RWPE1 (cell line): ENCODE measurements around the gene IGF2BP2.

Experiments
- CTCF ChIA-PET: fragments of 350-600 bp; sonication (Branson Sonifier 250); formaldehyde crosslinking; extraction: SDS; loops from one replicate; lab custom pipeline; 2021; lab: Yijun Ruan, JAX
- POLR2A ChIA-PET: fragments of 400-600 bp; formaldehyde crosslinking; extraction: SDS; loops from one replicate; lab custom pipeline; 2020; ENCODE audit warnings: antibody characterized with exemption; ENCODE audit not compliant: low non-redundant PET; lab: Yijun Ruan, JAX
- DNase-seq: peaks from one replicate; pipeline ENCODE4 v3.0.0; 2012; ENCODE audit warnings: low spot score
- H3K27ac ChIP-seq: fragments of 450-650 bp; 2 replicates; pipeline ENCODE4 v1.5.1; 2017
- TF ChIP-seq, protein P1 (sequence below): fragments of 450-650 bp; conservative IDR thresholded peaks from 2 replicates; pipeline ENCODE4 v1.5.1; 2017; ENCODE audit warnings: low read depth, mild to moderate bottlenecking

Gene IGF2BP2

DNA sequence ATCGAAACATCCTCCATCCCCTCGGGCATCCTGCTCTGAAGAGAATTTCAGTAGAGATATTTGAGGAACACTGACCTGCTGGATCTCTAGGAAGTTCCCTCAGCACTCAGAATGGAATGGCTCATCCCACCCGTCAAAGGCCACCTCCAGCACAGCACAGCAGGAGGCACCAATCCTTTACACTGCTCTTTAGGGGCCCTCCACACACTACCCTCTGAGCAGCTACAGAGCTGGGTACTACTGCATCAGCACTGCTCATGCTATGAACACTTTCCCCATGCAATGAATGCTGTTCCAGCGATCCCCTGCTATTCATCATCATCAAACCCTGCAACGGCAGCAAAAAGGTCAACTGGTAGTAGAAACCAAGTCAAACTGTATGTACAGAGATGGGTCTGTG lies 40.5 kb downstream of the IGF2BP2 start:
- ChIA-PET POLR2A (no interaction called here), CTCF (interaction anchor here (1.2 kb wide), 1 partner anchor 16 kb away, joined by 3 read pairs; no protein-coding TSS in a partner anchor)
- DNase-seq = no peak
- no peak overlapping the region for H3K27ac ChIP-seq
- TF ChIP-seq, protein P1, sequence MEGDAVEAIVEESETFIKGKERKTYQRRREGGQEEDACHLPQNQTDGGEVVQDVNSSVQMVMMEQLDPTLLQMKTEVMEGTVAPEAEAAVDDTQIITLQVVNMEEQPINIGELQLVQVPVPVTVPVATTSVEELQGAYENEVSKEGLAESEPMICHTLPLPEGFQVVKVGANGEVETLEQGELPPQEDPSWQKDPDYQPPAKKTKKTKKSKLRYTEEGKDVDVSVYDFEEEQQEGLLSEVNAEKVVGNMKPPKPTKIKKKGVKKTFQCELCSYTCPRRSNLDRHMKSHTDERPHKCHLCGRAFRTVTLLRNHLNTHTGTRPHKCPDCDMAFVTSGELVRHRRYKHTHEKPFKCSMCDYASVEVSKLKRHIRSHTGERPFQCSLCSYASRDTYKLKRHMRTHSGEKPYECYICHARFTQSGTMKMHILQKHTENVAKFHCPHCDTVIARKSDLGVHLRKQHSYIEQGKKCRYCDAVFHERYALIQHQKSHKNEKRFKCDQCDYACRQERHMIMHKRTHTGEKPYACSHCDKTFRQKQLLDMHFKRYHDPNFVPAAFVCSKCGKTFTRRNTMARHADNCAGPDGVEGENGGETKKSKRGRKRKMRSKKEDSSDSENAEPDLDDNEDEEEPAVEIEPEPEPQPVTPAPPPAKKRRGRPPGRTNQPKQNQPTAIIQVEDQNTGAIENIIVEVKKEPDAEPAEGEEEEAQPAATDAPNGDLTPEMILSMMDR = no peak

DNA sequence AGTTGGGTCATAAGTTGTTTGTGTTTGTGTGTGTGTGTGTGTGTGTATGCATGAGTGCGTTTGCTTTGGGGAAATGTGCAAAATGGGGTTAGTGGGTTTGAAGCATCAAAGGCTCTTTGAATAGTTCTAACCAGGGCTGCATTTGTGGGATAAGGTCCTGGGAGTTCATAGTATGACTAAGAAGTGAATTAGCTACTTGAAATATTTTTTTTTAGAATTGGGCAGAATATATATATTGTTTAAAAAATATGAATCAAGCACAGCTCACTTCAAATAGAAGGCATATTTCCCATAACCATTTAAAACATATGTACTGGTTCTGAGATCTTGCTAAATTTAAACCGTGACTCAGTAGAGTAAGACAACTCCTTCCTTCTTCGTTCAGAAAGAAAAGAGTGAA lies 43.1 kb downstream of the IGF2BP2 start:
- DNase-seq = peak; percentile 58
- CTCF ChIA-PET = interaction anchor here (1.9 kb wide), 1 partner anchor 13 kb away, joined by 13 read pairs; no protein-coding TSS in a partner anchor
- POLR2A ChIA-PET = no interaction called here
- TF ChIP-seq, protein P1 = no peak
- H3K27ac ChIP-seq = no peak overlapping the region

DNA sequence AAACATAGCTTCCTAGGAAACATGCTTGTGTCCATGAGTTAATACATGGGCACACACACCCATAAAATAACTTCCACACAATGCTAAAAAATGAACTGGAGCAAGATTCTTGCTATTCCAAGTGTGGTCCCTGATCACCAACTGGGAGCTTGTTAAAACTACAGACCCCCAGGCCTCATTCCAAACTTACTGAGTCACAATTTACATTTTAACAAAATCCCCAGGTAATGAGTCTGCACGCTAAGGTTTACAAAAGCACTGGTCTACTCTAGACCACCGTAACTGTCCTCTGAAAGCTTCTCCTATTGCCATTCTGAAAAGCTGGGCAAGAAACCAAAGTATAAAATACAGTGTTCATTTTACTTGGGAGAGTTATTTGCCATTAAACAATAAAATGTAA lies 45.4 kb downstream of the IGF2BP2 start:
- TF ChIP-seq, protein P1 = no peak
- ChIA-PET POLR2A (interaction anchor here (0.6 kb wide), 1 partner anchor 25 kb away, joined by 3 read pairs; no protein-coding TSS in a partner anchor), CTCF (interaction anchor here (1.4 kb wide), 1 partner anchor 11 kb away, joined by 7 read pairs; no protein-coding TSS in a partner anchor)
- H3K27ac ChIP-seq = no peak overlapping the region
- no peak for DNase-seq

DNA sequence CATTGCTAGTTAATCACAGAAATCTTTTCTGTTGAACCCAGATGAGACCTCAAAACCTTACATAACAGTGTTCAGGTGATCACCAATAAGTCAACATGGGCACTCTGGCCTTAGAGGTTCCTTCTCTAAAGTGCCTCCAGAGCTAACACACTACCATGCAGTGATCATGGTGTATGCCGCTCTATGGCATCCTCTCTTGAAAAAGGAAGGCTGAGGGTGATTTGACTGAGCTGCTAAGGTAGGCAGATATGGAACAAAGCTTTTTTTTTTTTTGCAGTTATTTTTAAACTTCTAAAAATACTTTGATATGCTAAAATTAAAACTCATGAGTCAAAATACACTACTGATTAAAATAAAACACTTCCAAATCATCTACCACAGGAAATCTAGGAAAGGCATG lies 46.0 kb downstream of the IGF2BP2 start:
- H3K27ac ChIP-seq = no peak overlapping the region
- ChIA-PET CTCF (interaction anchor here (1.4 kb wide), 1 partner anchor 10 kb away, joined by 7 read pairs; no protein-coding TSS in a partner anchor), POLR2A (no interaction called here)
- DNase-seq = no peak
- TF ChIP-seq, protein P1 = no peak

DNA sequence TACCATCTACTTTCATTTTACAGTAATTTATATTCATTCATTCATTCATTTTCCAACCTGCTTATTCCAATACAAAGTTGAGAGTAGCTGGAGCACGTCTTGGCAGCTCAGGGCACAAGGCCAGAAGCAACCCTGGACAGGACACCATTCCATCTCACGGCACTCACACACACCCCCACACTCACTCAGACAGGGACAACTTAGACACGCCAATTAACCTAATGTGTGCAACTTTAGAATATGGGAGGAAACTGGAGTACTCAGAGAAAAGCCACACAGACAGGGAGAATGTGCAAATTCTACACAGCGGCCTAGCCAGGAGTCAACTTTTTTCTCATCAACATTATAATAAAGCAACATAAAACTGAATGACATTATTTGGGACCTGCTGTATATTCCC lies 46.7 kb downstream of the IGF2BP2 start:
- TF ChIP-seq, protein P1 = no peak
- H3K27ac ChIP-seq = no peak overlapping the region
- POLR2A ChIA-PET = no interaction called here
- CTCF ChIA-PET = interaction anchor here (1.6 kb wide), 1 partner anchor 10 kb away, joined by 6 read pairs; no protein-coding TSS in a partner anchor
- no peak for DNase-seq

DNA sequence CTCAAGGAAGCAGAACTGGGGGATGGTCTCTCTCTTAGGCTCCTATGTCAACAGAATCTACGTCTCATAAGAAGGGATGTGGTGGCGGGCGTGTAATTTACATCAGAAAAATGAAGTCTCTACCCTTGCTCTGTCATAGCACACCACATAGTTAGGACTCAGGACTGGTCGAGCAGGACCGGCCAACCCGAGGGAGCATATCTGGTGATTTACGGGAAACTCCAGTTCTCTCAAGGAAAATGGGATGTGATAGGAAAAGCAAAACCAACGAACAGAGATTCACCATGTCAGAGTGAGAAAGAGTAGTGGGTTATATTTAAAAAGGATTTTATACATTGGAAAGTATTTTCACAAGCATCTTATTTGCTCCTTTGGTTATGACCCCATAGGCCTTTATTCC lies 54.7 kb downstream of the IGF2BP2 start:
- CTCF ChIA-PET = no interaction called here
- no peak overlapping the region for H3K27ac ChIP-seq
- POLR2A ChIA-PET = no interaction called here
- no peak for DNase-seq
- TF ChIP-seq, protein P1 = no peak
